Measurements from ENCODE around the gene NHP2.

Gene NHP2

DNA sequence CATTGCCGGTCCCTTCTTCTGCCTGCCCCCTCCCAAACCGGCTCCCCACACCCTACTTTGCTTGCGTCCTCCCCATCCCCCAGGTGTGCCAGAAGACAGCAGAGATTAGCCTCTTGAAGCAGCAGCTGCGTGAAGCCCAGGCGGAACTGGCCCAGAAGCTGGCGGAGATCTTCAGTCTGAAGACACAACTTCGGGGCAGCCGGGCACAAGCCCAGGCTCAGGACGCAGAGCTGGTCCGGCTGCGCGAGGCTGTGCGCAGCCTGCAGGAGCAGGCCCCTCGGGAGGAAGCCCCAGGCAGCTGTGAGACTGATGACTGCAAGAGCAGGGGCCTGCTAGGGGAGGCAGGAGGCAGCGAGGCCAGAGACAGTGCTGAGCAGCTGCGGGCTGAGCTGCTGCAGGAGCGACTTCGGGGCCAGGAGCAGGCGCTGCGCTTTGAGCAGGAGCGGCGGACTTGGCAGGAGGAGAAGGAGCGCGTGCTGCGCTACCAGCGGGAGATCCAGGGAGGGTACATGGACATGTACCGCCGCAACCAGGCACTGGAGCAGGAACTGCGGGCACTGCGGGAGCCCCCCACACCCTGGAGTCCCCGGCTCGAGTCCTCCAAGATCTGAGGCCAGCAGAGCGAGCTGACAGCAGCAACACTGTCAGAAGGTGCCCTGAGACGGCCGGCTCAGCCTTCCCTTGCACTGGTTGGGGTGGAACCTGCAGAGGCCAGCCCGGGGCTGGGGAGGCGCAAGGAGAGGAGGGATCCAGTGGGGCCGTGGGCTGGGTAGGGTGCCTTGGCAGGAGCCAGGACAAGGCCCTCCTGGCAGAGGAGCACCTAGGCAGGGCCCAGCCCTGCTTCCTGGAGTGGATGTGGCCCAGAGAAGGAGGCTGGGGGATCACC, 32.1 kb downstream of the NHP2 start:
- H3K27ac ChIP-seq: 0 out of 2 replicates have a peak overlapping the region, but pooled peaks have one; percentile 14
- no peak overlapping the region for H3K4me3 ChIP-seq (ENCODE audit: low read depth, low read length)
- DNase-seq: no peak
- TF ChIP-seq, protein P1, sequence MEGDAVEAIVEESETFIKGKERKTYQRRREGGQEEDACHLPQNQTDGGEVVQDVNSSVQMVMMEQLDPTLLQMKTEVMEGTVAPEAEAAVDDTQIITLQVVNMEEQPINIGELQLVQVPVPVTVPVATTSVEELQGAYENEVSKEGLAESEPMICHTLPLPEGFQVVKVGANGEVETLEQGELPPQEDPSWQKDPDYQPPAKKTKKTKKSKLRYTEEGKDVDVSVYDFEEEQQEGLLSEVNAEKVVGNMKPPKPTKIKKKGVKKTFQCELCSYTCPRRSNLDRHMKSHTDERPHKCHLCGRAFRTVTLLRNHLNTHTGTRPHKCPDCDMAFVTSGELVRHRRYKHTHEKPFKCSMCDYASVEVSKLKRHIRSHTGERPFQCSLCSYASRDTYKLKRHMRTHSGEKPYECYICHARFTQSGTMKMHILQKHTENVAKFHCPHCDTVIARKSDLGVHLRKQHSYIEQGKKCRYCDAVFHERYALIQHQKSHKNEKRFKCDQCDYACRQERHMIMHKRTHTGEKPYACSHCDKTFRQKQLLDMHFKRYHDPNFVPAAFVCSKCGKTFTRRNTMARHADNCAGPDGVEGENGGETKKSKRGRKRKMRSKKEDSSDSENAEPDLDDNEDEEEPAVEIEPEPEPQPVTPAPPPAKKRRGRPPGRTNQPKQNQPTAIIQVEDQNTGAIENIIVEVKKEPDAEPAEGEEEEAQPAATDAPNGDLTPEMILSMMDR (IDR thresholded peaks at IDR 0.05; ENCODE audit: low read depth, low read length): no peak
- peaks cover 3% of the 10 kb centered on the region; the same call in 1 of the 2 replicates for H3K36me3 ChIP-seq
- no peaks in the 10 kb centered on the region for H3K9me3 ChIP-seq (ENCODE audit: severe bottlenecking)
- no peaks in the 10 kb centered on the region for H3K27me3 ChIP-seq (ENCODE audit: insufficient read depth, low read depth, severe bottlenecking)

DNA sequence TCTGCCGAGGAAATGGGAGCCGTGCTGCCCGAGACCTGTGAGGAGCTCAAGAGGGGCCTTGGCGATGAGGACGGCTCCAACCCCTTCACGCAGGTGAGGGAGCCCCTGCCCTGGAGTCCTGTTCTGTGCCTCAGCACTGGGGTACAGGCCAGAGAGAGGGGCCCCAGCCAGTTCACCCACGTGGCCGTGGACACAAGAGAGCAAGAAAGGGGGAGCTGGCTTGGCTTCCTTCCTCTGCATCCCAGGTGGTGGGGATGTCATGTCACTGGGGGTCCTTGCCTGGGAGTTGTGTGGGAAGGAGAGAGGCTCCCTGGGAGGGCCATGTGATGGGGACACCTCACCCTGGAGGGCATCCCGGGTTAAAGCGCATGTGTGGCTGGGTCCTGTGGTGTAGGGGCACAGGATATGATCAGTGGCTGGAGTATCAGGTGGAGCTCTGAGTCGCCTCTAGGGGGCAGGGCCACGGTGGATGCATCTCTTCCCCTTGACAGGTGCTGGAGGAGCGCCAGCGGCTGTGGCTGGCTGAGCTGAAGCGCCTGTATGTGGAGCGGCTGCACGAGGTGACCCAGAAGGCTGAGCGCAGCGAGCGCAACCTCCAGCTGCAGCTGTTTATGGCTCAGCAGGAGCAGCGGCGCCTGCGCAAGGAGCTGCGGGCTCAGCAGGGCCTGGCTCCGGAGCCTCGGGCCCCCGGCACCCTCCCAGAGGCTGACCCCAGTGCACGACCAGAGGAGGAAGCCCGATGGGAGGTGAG, 32.9 kb downstream of the NHP2 start:
- TF ChIP-seq, protein P1 (IDR thresholded peaks at IDR 0.05; ENCODE audit: low read depth, low read length): peak; percentile 75
- Histone ChIP-seq H3K9me3 (ENCODE audit: severe bottlenecking) (no peaks in the 10 kb centered on the region), H3K27ac (0 out of 2 replicates have a peak overlapping the region, but pooled peaks have one; percentile 14), H3K4me3 (ENCODE audit: low read depth, low read length) (no peak overlapping the region), H3K27me3 (ENCODE audit: insufficient read depth, low read depth, severe bottlenecking) (no peaks in the 10 kb centered on the region), H3K36me3 (peaks cover 3% of the 10 kb centered on the region; the same call in 1 of the 2 replicates)
- DNase-seq: peak; percentile 87

DNA sequence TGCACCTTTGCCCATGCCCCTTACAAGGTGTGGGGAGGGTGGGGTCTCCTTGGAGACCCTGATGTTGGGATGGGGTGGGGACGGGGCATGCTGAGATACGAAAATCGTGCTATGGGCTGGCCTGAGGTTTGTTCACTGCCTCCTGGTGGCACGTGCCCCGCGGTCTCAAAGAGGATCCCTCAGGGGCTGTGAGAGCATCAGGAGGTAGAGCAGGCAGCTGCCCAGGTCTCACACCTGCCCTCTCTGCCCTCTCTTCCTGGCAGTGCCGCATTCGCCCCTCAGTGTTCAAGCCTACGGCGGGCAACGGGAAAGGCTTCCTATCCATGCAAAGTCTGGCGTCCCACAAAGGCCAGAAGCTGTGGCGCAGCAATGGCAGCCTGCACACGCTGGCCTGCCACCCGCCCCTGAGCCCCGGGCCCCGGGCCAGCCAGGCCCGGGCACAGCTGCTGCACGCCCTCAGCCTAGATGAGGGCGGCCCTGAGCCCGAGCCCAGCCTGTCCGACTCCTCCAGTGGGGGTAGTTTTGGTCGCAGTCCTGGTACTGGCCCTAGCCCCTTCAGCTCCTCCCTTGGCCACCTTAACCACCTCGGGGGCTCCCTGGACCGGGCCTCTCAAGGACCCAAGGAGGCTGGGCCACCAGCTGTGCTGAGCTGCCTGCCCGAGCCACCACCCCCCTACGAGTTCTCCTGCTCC, 33.6 kb downstream of the NHP2 start:
- Histone ChIP-seq H3K36me3 (peaks cover 3% of the 10 kb centered on the region; the same call in 1 of the 2 replicates), H3K27ac (no peak overlapping the region), H3K9me3 (ENCODE audit: severe bottlenecking) (no peaks in the 10 kb centered on the region), H3K27me3 (ENCODE audit: insufficient read depth, low read depth, severe bottlenecking) (no peaks in the 10 kb centered on the region), H3K4me3 (ENCODE audit: low read depth, low read length) (no peak overlapping the region)
- TF ChIP-seq, protein P1 (IDR thresholded peaks at IDR 0.05; ENCODE audit: low read depth, low read length): no peak
- DNase-seq: no peak

DNA sequence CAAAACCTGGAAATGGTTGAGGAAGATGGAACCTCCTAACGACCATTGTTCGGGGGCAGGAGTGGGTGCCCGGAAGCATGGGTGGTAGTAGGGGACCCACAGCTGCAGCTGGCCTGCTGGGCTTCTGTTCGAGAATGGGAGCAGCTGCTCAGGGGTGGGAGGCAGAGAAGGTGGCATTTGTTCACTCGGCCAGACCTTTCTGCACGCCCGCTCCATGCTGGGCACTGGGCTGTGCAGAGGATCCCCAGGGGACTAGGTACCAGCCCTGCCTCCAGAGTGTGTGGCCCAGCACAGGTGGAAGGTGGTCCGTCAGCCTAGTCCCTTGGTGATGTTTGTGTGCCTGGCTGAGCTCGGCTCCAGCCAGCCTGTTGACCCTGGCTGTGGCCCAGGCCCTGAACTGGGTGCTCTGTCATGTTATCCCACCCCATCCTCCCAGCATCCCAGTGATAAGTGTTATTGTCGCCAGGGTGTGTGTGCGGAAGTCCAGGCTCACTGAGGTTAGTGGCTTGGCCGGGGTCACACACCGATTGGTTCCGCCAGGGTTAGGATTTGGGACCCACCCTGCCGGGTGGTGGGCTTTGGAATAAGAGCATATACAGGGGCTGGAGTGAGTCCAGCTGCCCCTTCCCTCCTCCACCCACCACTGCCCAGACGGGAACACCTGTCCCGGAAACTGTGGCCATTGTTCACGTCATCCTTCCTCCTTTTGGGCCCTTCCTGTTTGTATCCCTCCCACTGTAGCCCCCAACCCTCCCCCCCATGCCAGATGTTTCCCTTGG, 35.6 kb downstream of the NHP2 start:
- no peak for DNase-seq
- Histone ChIP-seq H3K9me3 (ENCODE audit: severe bottlenecking) (no peaks in the 10 kb centered on the region), H3K36me3 (peaks cover 3% of the 10 kb centered on the region; the same call in 1 of the 2 replicates), H3K27me3 (ENCODE audit: insufficient read depth, low read depth, severe bottlenecking) (no peaks in the 10 kb centered on the region), H3K4me3 (ENCODE audit: low read depth, low read length) (no peak overlapping the region), H3K27ac (no peak overlapping the region)
- TF ChIP-seq, protein P1 (IDR thresholded peaks at IDR 0.05; ENCODE audit: low read depth, low read length): no peak

Measured in WERI-Rb-1 (cell line).